ENCODE measurements around the gene SPATA2. TPM values are rescaled to one million over a fixed set of nuclear protein-coding genes. Genes with fewer than 3 reads are reported as not detected.
"Not testable (repeated sequence)": the region's sequence is repeated elsewhere in the genome, so short reads cannot be mapped to it uniquely, and the experiment has no call there.

Gene SPATA2
- total RNA-seq, 1 experiment from 2014 or later = 0.56 TPM

DNA sequence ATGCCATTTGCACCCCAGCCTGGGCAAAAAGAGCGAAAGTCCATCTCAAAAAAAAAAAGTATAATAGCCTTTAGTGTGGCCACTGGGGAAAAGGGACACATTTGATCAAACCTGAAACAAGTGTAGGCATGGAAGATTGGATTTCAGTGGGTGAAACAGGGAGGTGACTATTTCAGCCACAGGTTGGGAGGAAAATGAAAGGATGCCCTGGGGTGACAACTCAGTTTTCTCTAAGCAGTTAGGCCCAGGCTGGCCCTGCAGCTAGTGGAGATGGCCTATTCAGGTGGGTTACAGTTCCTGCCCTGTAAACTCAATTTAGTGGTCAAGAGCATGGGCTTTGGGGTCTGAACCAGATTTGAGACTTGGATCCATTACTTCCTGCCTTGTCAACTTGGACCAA, 36.4 kb downstream of the SPATA2 start:
- DNase-seq = no peak
- Histone ChIP-seq H3K4me3 (no peak overlapping the region), H3K27me3 (no peaks in the 10 kb centered on the region), H3K9me3 (no peaks in the 10 kb centered on the region), H3K36me3 (peaks cover 30% of the 10 kb centered on the region)

DNA sequence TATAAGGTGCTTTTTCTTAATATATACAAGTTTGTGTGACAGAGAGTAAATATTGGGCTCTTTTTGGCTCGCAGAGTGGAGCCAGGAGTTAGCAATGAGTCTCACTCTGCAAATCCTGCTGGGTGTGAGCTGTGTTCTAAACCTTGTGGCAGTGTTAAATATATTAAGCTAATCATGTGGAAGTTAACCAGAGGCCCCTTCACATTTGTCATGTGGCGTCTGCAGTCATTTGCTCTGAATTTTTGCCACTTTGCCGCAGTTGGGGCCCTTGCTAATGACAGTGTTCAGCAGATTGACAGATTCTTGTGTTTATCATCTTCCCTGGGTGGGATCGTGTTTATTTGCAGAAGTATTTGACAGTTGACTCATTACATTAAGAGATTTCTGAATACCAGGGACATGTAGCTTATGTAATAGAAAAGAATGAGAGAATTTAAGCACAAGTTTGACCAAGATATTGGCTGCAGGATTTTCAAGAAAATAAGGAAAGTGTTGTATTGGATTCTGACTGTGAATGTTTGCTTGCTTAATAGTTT, 37.9 kb downstream of the SPATA2 start:
- peaks cover 21% of the 10 kb centered on the region for H3K36me3 ChIP-seq
- no peaks in the 10 kb centered on the region for H3K9me3 ChIP-seq
- peak; percentile 15 for DNase-seq
- H3K27me3 ChIP-seq = no peaks in the 10 kb centered on the region
- H3K4me3 ChIP-seq = no peak overlapping the region

DNA sequence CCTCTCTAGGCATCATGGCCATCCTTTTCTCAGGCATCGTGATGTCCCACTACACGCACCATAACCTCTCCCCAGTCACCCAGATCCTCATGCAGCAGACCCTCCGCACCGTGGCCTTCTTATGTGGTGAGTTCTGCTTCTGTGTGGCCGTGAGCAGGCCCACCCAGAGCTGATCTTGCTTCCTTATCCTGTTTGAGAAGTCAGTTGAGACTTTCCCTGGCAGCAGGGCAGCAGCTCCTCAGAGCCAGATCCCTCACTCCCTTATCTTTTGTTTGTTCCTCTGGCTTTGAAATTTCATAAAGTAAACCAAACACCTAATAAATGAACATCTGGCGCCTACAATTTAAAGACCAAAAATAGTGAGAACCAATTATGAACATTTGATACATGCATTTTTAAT, 40.6 kb downstream of the SPATA2 start:
- peaks cover 15% of the 10 kb centered on the region for H3K36me3 ChIP-seq
- H3K4me3 ChIP-seq = no peak overlapping the region
- H3K27me3 ChIP-seq = no peaks in the 10 kb centered on the region
- no peak for DNase-seq
- no peaks in the 10 kb centered on the region for H3K9me3 ChIP-seq

DNA sequence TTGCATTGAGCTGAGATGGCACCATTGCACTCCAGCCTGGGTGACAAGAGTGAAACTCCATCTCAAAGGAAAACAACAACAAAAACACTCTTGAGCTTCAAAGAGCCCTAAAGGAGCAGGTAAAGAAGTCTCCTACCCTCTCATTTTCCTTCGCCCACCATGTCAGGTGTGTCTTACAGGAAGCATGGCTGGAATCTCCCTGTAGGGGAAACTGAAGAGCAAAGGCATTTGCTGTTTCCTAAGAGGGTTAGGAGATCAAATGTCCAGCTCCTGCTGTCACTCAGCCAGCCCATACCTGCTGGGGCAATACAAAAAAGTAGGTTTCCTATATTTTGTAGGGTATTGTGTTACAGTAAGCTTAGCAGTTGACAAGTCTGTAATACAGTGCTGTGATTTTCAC, 43.3 kb downstream of the SPATA2 start:
- no peaks in the 10 kb centered on the region for H3K9me3 ChIP-seq
- no peak for DNase-seq
- no peak overlapping the region for H3K4me3 ChIP-seq
- H3K36me3 ChIP-seq = peaks cover 10% of the 10 kb centered on the region
- H3K27me3 ChIP-seq = no peaks in the 10 kb centered on the region

DNA sequence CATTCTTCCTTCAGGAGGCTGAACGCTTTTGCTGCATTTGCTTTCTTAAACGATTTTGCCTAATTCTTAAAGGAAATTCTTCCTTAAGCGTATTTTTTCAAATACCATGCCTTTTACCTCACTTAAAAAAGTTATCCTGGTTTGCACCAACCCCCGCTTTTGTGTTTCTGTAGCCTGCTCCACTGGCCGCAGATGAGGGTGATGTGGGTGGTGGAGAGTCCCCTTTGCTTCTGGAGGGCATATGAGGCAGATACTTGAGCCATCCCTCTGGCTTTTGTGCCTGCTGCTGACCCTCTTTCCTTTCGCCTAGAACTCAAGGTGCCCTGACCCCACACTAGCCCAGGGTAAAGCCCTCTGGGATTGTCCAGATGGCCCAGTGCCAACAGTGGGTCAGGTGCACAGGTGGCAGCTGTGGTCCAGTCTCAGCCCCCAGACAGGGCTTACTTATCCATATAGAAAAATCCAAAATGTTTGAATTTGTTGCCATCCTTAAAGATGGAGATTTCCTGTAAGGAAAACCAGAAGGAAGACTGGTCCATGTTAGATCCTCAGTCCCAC, 43.9 kb downstream of the SPATA2 start:
- no peak for DNase-seq
- H3K9me3 ChIP-seq = no peaks in the 10 kb centered on the region
- no peaks in the 10 kb centered on the region for H3K27me3 ChIP-seq
- H3K36me3 ChIP-seq = peaks cover 10% of the 10 kb centered on the region
- H3K4me3 ChIP-seq = no peak overlapping the region

DNA sequence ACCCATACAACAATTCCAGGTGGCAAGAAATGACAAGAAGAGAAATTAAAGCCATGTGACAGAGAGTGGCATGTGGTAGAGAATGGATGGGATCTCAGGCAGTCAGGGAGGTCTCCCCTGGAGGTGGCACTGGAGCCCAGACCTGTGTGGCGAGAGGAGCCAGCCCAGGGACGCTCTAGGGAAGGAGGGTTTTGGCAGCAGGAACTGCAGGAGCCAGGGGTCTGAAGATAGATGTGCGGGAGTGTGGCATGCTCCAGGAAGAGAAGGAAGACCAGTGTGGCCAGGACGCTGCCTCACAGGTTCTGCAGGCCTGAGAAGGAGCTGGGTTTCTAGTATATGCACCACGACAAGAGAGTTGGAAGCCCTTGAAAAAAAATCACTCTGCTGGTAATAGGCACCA, 45.1 kb downstream of the SPATA2 start:
- H3K36me3 ChIP-seq = peaks cover 11% of the 10 kb centered on the region
- no peak overlapping the region for H3K4me3 ChIP-seq
- no peaks in the 10 kb centered on the region for H3K9me3 ChIP-seq
- DNase-seq = no peak
- no peaks in the 10 kb centered on the region for H3K27me3 ChIP-seq

DNA sequence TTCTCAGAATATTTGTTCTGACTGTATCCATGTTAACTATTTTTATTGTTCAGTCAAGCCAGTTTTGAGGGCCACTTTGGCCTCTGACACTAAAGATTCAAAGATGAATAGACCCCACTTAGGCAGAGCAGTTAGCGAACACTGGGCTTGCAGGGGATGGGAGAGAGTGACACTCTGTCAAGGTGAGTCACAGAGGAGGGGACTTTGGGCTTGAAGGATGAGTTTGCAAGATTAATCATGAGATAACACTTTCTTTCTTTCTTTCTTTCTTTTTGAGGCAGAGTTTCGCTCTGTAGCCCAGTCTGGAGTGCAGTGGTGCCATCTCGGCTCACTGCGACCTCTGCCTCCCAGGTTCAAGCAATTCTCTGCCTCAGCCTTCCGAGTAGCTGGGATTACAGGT, 46.4 kb downstream of the SPATA2 start:
- Histone ChIP-seq H3K9me3 (no peaks in the 10 kb centered on the region), H3K4me3 (no peak overlapping the region), H3K27me3 (no peaks in the 10 kb centered on the region), H3K36me3 (peaks cover 14% of the 10 kb centered on the region)
- DNase-seq = no peak

DNA sequence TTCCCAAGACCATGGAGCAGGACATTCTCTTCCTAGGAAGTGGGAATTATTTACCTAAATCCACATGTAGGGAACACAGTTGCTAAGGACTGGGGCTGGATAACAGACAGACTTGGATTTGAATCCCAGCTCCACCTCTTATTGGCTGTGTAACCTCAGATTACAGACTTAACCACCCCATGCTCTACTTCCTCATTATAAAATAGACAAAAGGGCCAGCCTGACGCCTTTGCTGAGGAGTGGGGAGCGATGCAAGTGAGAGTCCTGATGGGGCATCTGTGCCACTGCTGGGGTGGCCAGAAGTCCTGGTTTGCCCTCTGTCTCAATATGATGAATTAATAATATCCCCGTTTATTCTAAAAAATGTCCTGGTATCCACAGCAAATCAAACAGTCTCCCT, 46.8 kb downstream of the SPATA2 start:
- Histone ChIP-seq H3K9me3 (no peaks in the 10 kb centered on the region), H3K4me3 (no peak overlapping the region), H3K27me3 (no peaks in the 10 kb centered on the region), H3K36me3 (peaks cover 14% of the 10 kb centered on the region)
- no peak for DNase-seq

DNA sequence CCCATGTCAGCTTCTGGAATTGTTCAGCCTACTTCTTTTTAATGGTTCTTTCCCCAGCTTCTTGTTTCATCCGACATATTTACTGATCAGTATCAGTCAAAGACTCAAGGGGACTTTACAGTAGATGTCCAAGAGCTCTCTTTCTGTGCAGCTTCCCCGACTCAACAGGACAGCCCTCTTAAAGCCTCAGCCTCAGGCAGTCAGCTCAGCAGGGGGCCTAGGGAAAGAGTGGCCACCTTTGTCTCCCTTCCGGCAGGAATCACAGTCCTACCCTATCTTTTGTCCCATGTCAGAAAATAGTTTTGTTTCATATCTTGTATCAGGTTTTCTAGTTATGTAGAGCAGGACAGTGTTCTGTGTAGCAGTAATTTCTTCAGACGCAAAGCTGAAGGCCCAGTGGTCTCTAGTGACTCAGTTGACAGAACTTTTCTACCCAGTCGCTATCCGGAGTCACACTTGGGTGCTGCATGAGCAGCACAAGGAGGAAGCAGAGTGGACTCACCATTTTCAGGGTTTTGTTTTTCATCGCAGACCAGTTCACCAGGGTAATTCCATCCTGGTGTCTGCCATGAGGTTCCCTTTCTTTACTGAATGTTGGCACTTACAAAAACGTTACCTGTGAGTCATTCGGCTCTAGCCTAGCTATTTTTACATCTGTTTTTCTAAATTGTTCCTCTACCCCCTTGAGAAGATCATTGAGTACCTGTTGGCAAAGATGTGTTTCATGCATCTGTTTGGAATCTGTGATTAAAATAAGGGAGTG, 47.7 kb downstream of the SPATA2 start:
- no peaks in the 10 kb centered on the region for H3K27me3 ChIP-seq
- H3K9me3 ChIP-seq = no peaks in the 10 kb centered on the region

DNA sequence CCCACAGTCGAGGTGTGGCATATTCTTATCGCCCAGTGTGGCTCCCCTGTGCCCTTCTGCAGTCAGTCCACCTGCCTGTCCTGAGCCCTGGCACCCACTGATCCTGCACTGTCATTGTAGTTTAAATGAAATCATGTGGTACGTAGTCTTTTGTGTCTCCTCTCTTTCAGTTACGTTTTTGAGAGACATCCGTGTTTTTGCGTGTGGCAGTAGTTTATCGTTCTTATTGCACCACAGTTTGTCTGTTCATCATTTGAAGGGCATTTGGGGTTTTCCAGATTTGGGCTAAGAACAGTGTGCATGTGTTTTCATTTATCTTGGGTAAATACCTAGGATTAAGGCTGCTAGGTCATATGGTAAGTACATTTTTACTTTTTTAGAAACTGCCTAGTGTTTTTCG, 49.3 kb downstream of the SPATA2 start:
- no peak overlapping the region for H3K4me3 ChIP-seq
- H3K9me3 ChIP-seq = no peaks in the 10 kb centered on the region
- DNase-seq = no peak
- no peaks in the 10 kb centered on the region for H3K27me3 ChIP-seq
- H3K36me3 ChIP-seq = peaks cover 12% of the 10 kb centered on the region

More for the DNA sequence above, 47.7 kb downstream of the SPATA2 start:
- Histone ChIP-seq H3K36me3 (peaks cover 14% of the 10 kb centered on the region), H3K4me3 (no peak overlapping the region)
- no peak for DNase-seq

DNA sequence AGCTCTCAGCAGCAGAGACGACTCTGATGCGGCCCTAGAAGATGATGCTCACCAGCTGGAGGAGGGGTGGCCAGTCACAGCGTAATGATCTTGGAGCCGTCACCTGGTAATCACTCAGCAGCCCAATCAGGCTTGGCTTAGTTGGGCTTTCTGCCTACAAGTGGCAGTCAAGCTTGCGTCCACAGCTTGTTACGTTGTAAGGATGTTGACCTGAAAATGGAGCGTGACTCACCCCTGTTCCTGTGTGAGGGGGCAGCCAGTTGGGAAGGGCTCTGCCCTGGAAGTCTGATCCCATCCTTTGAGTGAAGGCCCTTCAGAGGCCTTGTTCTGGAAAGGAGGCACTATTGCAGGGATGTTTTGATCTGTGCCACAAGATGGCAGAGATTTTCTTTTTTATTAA, 49.8 kb downstream of the SPATA2 start:
- peaks cover 12% of the 10 kb centered on the region for H3K36me3 ChIP-seq
- no peak overlapping the region for H3K4me3 ChIP-seq
- no peaks in the 10 kb centered on the region for H3K9me3 ChIP-seq
- DNase-seq = no peak
- no peaks in the 10 kb centered on the region for H3K27me3 ChIP-seq

DNA sequence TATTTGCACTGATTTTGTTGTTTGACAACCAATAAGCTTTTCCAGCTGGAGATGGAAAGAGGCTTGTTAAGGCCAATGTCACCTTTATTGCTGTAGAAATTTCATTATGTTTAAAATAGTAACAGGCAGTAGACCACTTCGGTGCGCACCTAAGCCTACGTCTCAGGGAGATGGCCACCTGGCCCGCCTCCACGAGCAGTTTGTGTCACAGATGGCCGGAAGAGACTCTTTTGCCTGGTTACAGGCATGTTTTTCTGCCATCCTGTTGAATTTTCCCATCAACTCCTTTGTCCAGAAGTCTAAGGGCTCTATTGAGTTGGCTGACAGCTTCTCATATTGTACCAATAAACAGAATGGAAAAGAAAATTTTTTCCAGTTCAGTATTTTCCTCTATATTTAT, 51.7 kb downstream of the SPATA2 start:
- Histone ChIP-seq H3K27me3 (no peaks in the 10 kb centered on the region), H3K4me3 (no peak overlapping the region), H3K9me3 (no peaks in the 10 kb centered on the region), H3K36me3 (peaks cover 25% of the 10 kb centered on the region)
- DNase-seq = no peak

DNA sequence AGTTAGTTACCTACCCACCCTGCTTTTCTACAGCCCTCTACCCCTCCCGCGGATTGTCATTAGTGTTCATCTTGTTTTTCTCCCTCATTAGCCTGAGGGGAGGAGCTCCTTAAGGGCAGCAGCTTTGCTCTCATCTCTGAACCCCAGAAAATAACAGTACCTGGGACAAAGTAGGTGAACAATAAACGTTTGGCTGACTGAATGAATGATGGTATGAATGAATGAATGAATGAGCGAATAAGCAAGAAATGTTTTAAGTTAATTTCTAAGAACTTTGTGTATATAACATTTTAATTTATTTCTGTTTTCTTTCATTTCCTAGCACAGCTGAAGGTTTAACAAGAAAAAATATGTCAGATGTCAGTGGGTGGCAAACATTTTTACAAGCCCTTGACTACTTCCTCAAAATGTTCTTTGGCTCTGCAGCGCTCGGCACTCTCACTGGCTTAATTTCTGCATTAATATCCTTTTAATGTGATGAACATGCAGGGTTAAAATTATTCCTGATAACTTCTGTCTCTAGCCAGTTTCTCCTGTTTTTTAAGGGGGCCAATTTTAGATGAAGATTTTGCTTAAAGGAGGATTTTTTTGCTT, 52.6 kb downstream of the SPATA2 start:
- Histone ChIP-seq H3K4me3 (no peak overlapping the region), H3K9me3 (no peaks in the 10 kb centered on the region), H3K27me3 (no peaks in the 10 kb centered on the region), H3K36me3 (peaks cover 29% of the 10 kb centered on the region)
- DNase-seq = no peak

DNA sequence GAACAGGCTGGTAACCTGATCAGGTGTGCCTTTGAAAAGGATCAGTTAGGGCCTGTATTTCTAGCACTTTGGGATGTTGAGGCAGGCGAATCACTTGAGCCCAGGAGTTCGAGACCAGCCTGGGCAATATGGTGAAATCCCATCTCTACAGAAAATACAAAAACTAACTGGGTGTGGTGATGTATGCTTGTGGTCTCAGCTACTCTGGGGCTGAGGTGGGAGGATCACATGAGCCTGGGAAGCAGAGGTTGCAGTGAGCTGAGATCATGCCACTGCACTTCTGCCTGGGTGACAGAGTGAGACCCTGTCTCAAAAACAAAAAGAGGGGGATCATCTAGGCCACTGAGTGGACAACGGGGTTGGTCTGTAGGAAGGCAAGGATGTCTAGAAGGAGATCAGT, 54.1 kb downstream of the SPATA2 start:
- not testable (repeated sequence) for H3K4me3 ChIP-seq, H3K27me3 ChIP-seq, DNase-seq

DNA sequence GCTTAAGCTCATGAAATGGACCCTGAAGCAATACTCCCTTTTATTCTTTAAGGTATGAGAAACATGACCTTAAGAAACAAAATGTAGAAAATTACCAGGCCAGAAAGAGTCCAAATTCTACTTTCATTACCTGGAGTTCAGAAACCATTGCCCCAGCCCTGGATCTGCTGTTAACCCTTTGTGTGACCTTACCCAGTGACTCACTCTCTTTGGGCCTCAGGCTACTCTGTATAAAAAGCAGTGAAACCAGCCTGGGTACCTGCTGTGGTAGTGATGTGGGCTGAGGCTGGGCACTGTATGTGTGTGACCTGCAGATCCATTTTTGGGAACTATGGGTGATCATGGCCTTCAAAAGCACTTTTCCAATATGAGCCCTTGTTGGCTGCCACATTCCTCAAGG, 55.5 kb downstream of the SPATA2 start:
- peaks cover 34% of the 10 kb centered on the region for H3K36me3 ChIP-seq
- no peak overlapping the region for H3K4me3 ChIP-seq
- no peaks in the 10 kb centered on the region for H3K27me3 ChIP-seq
- no peak for DNase-seq
- no peaks in the 10 kb centered on the region for H3K9me3 ChIP-seq

More for the DNA sequence above, 54.1 kb downstream of the SPATA2 start:
- H3K36me3 ChIP-seq = peaks cover 31% of the 10 kb centered on the region
- not testable (repeated sequence) for H3K9me3 ChIP-seq

DNA sequence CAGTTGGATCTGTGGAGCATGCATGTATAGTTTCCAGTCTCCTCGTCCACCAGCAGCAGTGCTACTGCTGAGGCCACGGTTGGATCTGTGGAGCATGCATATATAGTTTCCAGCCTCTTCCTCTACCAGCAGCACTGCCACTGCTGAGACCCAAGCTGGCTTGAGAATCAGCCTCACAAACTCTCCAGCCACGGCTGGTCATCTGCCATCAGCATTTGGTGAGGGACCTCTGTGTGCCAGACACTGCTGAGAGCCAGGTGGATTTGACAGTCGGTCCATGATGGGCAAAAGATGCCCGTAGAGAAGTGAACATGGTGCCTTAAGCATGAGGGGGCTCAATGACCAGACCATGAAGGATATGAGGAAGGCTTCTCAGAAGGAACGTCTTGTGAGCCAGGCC, 56.3 kb downstream of the SPATA2 start:
- H3K27me3 ChIP-seq = no peaks in the 10 kb centered on the region
- H3K9me3 ChIP-seq = no peaks in the 10 kb centered on the region
- no peak for DNase-seq
- H3K4me3 ChIP-seq = no peak overlapping the region
- peaks cover 30% of the 10 kb centered on the region for H3K36me3 ChIP-seq

DNA sequence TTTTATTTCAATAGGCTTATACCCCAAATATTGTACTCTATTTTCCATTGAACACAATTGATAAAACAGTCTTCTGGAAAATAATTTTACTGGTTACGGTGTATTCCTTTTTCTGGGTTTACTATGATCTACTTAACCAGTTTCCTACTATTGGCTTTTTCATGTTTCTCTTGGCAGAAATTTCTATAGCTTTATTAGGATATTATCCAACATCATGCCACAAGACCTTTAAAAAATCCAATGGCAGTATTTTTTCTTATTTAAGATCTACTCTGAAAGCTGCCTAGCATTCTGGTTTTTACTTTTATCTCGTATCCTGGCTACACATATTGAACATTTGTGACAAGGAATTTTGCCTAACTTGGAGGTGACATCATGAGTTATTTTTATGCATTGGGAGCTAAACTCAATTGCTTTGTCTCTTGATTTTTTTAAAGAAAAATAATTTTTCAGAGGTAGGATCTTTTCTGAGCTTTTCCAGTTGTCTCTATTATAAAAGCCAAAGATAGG, 57.2 kb downstream of the SPATA2 start:
- Histone ChIP-seq H3K36me3 (peaks cover 30% of the 10 kb centered on the region), H3K27me3 (no peaks in the 10 kb centered on the region), H3K4me3 (no peak overlapping the region), H3K9me3 (no peaks in the 10 kb centered on the region)
- no peak for DNase-seq

All from MG63 (cell line).